GM21360 (cell line): ENCODE measurements around the gene CACNA1A.

ENCODE experiments used
- ATAC-seq: cut with Tn5 transposase; IDR thresholded peaks from one replicate; pipeline ENCODE4 v1.9.1; 2021; ENCODE audit warnings: mild to moderate bottlenecking, moderate library complexity; ENCODE audit not compliant: unreplicated experiment

CACNA1A gene

DNA sequence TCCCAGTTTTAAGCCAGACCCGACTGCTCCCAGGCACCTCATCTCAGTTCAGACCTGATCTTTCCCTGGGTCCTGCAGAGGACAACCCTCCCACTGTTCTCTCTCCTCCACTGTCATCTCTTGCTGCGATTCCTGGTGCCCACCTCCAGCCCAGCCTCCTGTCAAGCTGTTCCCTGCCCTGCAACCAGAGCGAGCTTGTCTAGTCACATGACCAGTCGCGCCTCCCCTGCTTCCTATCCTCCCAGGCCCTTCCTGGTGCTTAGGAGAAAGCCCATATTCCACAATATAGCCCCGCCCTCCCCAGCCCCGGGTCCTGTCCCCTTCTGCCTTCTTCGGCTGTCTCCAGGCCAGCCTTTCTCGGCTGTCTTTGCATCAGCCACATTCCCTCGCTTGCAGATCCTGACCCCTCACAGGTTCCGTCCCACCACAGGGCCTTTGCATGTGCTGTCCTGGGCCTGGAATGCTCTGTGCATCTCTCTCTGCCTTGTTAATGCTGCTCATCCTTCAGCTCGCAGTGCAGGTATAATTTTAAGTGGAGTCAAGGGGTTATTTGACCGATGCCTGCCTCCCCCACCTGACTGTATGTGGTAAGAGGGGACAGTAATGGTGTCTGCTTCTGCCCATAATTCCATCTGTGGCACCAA, 267.3 kb downstream of the CACNA1A start:
- ATAC-seq = no peak

DNA sequence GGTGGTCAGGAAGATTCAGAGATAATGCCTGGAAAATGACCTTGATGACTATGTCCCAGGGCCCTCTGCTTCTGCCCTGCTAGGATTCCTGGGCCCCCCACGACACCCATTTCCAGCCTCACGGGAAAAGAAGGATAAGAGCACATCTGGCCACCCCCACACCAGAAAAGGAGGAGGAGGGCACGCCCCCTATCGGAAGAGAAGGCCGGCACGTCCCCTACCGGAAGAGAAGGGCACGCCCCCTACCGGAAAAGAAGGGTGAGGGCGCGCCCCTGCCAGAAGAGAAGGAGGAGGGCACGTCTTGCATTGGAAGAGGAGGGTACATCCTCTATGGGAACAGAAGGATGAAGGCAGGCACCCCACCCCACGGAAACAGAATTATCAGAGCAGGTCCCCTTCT, 271.8 kb downstream of the CACNA1A start:
- ATAC-seq = no peak

DNA sequence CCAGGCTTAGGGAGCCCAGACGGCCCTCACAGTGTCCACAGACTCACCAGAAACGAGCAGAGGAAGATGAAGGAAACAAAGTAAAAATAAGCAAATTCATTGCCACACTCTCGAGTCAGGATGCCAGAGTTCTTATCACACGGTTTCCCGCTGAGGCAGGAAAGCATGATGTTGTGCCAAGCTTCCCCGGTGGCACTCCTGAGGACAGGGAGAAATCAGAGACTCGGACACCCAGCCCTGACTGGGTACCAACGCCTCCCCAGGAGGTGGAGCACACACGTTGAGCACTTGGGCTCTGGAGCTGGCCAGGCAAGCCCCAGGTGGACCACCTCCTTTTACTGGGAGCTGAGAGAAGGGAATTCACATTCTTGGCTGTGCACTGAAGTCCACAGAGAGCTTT, 274.6 kb downstream of the CACNA1A start:
- no peak for ATAC-seq

DNA sequence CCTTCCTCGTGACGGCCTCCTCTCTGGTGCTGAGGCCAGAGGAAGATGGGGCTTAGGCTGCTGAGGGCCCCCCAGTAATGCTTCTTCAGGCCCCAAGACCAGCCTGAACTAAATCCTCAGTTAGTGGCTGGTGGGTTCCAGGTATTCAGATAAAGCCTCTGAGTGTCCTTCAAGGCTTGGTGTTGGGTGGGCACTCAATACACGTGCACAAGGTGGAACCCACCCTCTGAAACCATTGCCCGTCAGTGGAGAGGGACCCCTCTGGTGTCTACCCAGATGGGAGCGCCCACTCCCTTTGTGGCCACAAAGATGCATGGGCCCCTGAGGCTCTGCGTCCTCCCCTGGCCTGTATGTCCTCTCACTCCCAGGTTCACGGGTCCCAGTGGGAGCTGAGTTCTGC, 277.0 kb downstream of the CACNA1A start:
- no peak for ATAC-seq

DNA sequence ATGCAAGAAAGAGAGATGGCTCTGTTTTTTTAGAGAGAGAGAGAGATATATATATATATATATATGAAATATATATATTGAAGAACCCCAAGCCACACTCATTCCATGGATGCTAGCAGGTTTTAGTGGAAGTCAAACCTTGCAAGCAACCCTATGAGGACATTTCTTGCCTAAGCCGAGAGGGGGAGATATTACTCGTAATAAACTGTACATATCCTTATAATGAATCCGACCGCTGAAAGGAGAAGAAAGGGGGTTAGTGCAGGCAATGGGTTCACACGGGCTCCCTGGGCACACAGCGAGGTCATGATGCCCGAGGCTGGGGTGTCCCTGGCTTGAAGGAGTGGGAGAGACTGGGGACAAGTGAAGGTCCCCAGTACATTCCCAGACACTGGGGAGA, 277.7 kb downstream of the CACNA1A start:
- ATAC-seq = no peak

DNA sequence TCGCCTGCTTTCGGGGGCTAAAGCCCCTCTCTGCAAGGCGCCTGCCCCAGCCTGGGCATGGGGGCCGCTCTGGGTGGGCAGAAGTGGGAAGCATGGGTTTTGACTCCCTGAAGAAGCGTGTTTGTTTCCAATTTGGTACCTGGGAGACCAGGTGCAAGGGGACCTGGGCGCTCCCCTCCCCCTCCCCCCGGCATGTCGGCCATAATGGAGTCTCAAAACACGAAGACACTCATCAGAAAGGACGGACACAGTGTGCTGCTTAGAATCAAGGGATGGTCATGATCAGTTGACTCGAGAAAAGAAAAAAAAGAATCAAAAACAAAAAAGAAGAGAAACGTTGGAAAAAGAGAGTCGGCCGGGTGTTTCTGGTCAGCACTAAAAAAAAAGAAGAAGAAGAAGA, 279.3 kb downstream of the CACNA1A start:
- no peak for ATAC-seq

DNA sequence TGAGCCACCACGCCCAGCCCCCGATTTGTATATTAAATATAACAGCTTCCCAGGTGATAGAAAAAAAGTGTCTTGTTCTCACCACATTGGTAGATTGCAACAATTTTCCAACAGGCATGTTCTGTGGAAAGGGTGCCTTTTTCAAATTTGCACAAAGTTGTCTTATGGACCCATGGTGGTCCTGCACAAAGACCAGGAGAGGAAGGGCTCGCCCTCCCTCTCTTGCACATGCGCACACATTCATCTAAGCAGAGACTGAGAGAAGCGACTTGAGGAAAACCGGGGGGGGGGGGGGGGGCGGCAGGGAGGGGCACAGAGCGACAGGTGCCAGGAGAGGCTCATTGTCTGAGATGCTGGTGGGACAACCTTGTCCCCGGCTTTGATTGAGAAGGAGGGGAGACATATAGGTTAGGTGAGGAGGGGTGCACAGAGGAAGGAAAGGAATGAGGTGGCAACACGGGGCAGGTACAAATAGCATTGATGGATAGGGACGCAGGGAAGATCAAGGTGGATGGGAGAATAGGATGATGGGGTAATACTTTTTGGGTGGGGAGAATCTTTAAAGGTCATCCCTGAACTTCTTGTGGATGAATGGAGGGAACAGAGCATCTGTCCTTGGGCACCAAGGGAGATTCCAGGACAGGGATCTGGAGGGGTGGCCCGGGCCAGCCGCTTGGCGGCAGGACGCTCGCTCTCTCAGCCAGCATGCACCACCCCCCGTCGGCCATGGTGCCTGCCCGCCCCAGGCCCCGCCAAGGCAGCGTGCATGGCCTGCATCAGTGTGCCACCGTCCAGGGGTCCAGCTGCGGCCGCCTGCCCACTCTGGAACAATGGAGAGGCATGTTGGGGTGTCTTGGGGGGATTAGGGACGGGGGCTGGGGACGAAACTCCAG, 280.1 kb downstream of the CACNA1A start:
- ATAC-seq = no peak

DNA sequence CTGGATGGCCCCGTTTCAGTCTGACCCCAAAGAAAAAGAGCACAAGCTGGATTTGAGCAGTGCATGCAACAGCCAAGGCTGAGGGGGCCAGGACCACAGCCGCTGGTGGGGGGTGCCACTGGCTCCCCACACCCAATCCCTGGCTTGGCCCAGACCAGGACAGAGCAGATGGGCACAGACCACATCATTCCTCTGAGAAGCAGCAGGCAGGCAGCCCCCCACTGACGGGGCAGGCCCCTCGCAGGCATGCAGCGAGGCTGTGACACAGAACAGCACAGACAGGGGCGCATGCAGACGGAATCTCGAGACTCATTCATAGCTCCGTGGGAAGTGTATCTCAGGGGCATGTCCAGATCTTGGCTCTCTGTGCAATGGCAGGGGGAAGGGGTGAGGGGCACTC, 281.2 kb downstream of the CACNA1A start:
- no peak for ATAC-seq

DNA sequence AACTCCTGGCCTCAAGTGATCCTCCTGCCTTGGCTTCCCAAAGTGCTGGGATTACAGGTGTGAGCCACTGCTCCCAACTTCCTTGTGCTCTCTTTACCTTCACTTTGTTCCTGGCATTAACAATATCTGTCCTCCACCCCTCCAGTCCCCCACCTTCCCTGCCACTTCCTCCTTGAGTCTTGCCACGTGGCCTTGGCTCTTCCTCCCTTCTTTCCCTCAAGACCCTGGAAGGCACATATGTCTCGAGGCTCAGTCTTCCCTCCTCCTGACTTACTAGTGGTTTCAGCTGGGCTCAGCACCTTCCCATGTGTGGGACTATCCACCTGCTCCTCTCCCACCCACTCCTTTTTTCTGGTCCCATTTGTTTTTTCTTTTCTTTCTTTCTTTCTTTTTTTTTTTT, 285.4 kb downstream of the CACNA1A start:
- no peak for ATAC-seq

DNA sequence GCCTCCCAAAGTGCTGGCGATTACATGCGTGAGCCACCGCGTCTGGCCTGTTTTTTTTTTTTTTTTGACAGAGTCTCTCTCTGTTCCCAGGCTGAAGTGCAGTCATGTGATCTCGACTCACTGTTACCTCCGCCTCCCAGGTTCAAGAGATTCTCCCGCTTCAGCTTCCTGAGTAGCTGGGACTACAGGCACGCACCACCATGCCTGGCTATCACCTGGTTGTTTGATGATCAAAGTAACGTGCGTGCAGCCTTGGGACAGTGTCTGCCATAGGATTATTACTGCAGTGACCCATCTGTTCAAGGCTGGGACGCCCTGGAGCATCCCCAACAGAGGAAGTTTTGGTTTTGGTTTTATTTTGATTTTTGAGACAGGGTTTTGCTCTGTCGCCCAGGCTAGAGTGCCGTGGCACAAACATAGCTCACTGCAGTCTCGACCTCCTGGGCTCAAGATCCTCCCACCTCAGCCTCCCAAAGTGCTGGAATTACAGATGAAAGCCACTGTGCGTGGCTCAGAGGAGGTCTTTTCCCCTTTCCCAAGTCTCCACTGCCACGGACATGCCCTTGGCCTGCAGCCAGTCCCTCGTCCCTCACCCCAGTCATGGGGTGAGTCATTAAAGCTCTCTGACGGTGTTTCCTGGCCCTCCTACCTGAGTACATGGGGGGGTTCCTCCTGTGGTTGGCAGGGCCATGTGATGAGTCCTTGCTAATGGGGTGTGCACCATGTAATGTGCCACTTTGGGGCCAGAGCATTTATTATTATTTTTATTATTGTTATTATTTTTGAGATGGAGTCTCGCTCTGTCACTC, 290.5 kb downstream of the CACNA1A start:
- no peak for ATAC-seq

DNA sequence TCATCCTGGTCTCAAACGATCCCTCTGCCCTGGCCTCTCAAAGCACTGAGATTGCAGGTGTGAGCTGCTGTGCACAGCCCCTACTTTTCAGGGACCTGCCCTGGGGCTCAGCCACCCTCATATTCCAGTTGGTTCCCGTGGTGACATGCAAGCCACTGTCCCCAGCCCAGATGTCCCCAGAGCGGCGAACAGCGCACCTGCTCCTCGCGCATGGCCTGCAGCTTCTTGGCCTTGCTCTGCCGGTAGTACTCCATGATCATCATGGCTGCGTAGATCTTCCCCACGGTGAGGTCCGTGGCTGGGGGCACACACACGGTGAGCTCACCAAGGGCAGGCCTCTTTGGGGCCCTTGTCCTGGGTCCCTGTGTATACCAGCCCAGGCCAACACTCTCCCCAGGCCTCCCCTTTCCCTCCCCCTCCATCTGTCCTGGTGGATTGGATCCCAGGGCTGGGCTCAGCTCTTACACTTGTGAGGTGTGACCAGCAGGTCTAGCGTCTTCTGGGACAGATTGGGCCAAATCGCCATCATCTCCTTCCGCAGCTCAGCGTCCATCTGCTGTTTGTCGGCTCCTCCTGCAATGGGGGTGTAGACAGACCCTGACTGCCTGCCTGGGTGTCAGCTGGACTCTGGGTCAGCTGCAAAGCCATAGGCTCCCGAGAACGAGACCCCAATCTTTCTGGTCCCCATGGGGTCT, 292.1 kb downstream of the CACNA1A start:
- no peak for ATAC-seq

DNA sequence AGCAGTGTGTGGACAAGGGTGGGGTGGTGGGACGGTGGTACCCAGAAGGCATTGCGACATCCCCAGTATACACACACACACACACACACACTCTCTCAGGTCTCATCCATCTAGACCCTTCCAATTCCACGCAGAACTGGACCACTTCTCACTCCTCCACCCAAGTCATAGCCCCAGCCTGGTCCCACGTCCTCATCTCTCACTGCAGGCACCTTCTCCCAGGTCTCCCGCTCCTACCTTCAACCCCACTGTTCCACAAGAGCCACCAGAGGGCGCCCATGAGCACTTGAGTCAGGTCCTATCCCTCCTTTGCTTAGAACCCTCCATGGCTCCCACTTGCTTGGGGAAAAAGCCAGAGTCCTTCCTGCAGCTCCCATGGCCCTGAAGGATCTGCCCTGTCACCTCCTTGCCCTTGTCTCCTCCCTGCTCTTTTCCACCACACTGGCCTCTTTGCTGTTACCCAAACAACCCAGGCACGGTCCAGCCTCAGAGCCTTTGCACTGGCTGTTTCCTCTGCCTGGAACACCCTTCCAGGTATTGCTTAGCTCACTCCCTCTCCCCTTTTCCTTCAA, 293.4 kb downstream of the CACNA1A start:
- ATAC-seq = no peak

DNA sequence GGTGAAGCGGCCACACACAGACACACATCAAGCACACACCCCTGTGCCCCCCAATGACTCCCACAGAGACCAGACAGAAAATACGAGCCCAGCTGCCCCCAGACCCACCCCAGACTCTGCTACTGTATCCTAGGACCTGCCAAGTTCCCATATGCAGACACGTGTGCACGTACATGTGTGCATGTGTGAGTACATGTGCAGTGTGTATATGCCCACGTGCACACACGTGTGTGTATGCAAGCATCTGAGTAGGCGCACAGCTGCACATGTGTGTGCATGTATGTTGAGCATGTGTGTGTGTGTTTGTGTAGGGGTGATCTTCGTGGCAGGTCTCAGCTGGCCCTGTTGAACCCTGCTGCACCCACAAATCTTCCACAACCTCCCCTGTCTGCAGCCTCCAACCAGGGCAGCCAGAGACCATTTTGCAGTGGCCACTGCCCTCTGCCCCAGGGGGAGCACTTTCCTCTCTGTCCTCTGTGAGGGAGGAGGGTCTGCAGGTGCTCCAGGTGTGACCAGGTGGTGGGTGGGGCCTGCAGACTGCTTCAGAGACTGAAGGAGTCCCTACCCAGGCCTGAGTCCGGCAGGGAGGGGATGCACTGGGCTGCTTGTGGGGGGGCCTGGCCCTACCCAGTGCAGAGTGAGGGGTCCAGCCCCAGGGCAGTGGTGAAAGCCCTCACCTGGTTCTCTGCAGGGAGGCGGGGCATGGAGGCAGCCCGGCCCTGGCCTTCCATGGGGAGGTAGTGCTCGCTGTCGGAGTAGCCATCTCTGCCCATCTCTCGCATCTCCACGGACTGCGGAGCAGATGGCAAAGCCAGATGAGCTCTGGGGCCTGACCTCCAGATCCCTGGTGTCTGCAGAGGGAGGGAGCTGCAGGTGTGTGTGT, 294.6 kb downstream of the CACNA1A start:
- ATAC-seq = no peak

DNA sequence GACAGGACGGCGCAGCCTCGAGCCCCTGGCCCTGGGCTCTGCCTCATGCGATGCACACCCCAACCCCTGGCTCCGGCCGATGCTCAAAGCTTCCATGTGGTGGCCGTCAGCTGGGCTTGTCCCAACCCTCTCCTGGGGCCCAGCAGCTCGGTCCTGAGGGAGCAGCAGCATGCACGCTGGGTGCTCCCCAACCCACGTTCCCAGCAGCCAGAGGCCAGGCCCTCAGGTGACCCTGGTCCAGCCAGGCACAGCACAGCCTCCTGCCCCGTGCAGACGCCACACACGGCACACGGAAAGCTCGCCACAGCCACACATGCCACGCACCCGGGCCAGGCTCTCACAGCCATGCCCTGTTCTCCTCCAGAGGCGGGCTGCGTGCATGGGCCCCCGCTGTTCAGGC, 295.3 kb downstream of the CACNA1A start:
- no peak for ATAC-seq

DNA sequence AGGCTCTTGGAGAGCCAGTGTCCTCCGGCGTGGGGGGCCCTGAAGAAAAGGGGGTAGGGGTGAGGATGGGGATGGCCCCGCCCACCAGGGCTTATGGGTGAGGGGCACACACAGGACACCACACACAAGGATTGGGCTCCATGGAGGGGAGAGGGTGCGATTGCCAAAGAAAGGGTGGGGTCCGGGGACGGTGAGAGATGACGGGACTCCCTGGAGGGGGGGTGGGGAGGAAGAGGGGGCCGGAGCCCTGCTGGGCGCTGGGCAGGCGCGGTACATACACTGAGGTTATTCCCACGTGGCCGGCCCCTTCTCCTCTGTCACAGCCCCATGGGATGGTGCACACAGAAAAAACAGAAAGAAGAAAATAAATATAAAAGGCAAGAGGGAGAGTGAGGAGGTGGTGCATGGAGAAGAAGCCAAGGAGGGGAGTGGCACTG, 295.9 kb downstream of the CACNA1A start:
- no peak for ATAC-seq

DNA sequence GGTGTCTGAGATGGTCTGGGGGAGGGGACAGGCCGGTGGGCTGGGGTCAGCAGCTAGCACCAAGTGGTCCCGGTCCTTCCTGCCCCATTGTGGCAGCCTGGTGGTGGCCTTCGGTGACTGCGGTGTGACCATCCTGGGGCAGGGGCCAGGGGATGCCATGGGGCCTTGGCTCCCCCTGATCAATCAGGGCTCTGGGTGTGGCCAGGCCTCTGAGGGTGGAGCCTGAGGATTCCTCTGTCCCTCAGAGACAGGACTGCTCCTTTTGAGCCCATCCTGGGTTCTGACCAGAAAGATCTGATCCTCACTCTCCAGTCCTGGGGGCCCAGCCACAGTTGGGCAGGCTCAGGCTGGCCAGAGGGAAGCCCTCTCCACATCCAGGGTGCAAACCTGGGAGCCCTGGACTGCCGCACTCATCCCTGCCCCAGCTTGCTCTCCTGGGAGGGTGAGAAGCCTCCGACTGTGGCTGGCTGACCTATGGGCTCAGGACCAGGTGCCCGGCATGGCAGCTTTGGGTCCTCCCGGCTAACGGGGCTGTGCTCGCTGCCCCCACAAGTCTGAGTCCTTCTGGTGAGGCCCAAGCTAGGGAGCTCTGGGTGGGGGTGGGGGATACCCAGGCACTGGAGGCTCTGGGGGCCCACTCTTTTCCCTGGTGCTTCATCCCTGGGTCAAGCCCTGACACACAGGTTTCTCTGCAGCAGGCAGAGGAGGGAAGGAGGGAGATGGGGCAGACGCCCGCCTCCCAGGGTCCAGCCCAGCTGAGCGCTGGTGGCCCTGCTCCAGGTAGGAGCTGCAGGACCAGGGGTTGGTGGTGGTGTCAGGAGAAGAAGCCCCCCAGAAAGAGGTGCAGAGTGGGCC, 296.6 kb downstream of the CACNA1A start:
- no peak for ATAC-seq

DNA sequence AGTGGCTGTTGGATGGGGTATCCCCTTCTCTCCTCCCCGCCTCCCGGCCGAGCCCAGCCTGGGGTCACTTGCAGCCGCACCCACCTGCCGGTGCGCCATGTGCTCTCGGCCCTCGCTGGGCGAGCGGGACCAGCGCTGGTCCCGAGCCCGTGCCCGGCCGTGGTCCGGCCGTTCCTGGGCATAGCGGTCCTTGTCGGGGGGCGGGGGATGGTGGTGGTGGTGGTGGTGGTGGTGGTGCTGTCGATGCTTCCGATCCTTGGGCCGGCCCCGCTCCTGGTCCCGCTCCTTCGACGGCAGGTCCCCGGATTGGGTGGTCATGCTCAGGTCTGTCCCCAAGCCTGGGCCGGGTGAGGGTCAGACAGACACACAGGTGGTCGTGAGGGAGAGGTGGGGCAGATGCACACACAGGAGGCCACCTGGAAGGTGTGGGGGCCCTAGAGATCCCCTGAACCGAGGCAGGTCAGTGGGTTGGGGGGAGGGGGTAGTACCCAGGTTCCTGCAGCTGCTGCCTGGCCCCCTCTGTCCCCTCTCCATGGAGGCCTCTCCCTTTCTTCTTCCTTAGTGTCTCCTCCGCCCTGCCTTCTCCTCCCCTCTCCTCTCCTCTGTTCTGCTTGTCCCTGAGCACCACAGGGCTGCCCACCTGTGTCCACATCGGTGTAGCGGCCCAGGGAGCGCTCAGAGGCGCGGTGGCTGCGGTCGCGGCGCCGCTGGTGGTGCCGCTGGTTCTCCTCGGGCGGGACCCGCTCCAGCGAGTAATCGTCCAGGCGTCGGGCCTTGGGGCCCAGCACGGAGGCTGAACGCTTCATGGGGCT, 297.4 kb downstream of the CACNA1A start:
- no peak for ATAC-seq
